Glutamatergic neuron (in vitro differentiated cells): ENCODE data around the gene STK11. TPM values are rescaled to one million over a fixed set of nuclear protein-coding genes. Genes with fewer than 3 reads are reported as not detected.

ENCODE experiments used
- DNase-seq: peaks from one replicate; pipeline ENCODE4 v3.0.0; 2022
- H3K27ac Mint-ChIP-seq: one replicate; pipeline ENCODE4 v1.8.0; 2020; ENCODE audit warnings: mild to moderate bottlenecking, mixed read lengths, inconsistent platforms; ENCODE audit not compliant: unreplicated experiment
- H3K27me3 Mint-ChIP-seq: one replicate; pipeline ENCODE4 v1.8.0; 2020; ENCODE audit warnings: mild to moderate bottlenecking, moderate library complexity, mixed read lengths, inconsistent platforms; ENCODE audit not compliant: unreplicated experiment
- H3K36me3 Mint-ChIP-seq: one replicate; pipeline ENCODE4 v1.8.0; 2020; ENCODE audit warnings: mild to moderate bottlenecking, mixed read lengths, inconsistent platforms; ENCODE audit not compliant: unreplicated experiment
- H3K4me1 Mint-ChIP-seq: one replicate; pipeline ENCODE4 v1.8.0; 2020; ENCODE audit warnings: mild to moderate bottlenecking, low read depth, mixed read lengths, inconsistent platforms; ENCODE audit not compliant: unreplicated experiment
- H3K4me3 Mint-ChIP-seq: one replicate; pipeline ENCODE4 v1.8.0; 2020; ENCODE audit warnings: mild to moderate bottlenecking, mixed read lengths, inconsistent platforms; ENCODE audit not compliant: unreplicated experiment
- H3K9me3 Mint-ChIP-seq: one replicate; pipeline ENCODE4 v1.8.0; 2020; ENCODE audit warnings: mild to moderate bottlenecking, moderate library complexity, mixed read lengths, inconsistent platforms; ENCODE audit not compliant: unreplicated experiment
- CTCF ChIP-seq: fragments of 200-600 bp; sonication (generic); IDR thresholded peaks from one replicate; pipeline ENCODE4 v1.5.0; 2021; ENCODE audit not compliant: partially characterized antibody, unreplicated experiment
- total RNA-seq: library from RNA; stranded (reverse); fragmentation: NEBNext Ultra II Directional; extraction: Animal tissue kit (Norgen Biotek cat#: 25700); gene quantifications from one replicate; pipeline ENCODE4 v1.2.1, GENCODE V29; 2021; ENCODE audit not compliant: unreplicated experiment

STK11 gene
- total RNA-seq, 1 donor from 2014 or later = 48.2 TPM

GRCh38 chr19:1239420-1239795 is 33.8 kb downstream of the STK11 start:
- Mint-ChIP-seq H3K36me3 (no peaks in the 10 kb centered on the region), H3K27me3 (peaks cover 17% of the 10 kb centered on the region), H3K4me3 (peak overlapping the region; percentile 75), H3K9me3 (peaks cover 14% of the 10 kb centered on the region), H3K27ac (peak overlapping the region; percentile 72), H3K4me1 (peaks cover 2% of the 10 kb centered on the region)
- no peak for TF ChIP-seq CTCF
- no peak for DNase-seq

GRCh38 chr19:1239796-1240737 is 34.5 kb downstream of the STK11 start:
- Mint-ChIP-seq H3K36me3 (no peaks in the 10 kb centered on the region), H3K4me1 (peaks cover 4% of the 10 kb centered on the region), H3K27me3 (peaks cover 17% of the 10 kb centered on the region), H3K4me3 (peak overlapping the region; percentile 80), H3K9me3 (peaks cover 14% of the 10 kb centered on the region), H3K27ac (peak overlapping the region; percentile 80)
- peak; percentile 92 for TF ChIP-seq CTCF
- DNase-seq = peak; percentile 95

GRCh38 chr19:1240925-1241324 is 35.3 kb downstream of the STK11 start:
- Mint-ChIP-seq H3K9me3 (peaks cover 14% of the 10 kb centered on the region), H3K4me3 (peak overlapping the region; percentile 94), H3K27ac (no peak overlapping the region), H3K36me3 (no peaks in the 10 kb centered on the region), H3K4me1 (peaks cover 4% of the 10 kb centered on the region), H3K27me3 (peaks cover 17% of the 10 kb centered on the region)
- no peak for TF ChIP-seq CTCF
- DNase-seq = no peak

- H3K36me3 Mint-ChIP-seq = no peaks in the 10 kb centered on the region
- peak within 1 kb of the TSS; percentile 94 for H3K4me3 Mint-ChIP-seq
- no peak for TF ChIP-seq CTCF
- peaks cover 14% of the 10 kb centered on the region for H3K9me3 Mint-ChIP-seq
- peak within 1 kb of the TSS; percentile 83 for H3K27ac Mint-ChIP-seq
- H3K4me1 Mint-ChIP-seq = peaks cover 5% of the 10 kb centered on the region
- peak; percentile 93 for DNase-seq
- H3K27me3 Mint-ChIP-seq = peaks cover 17% of the 10 kb centered on the region
These were observed 36.0 kb downstream of the STK11 start, which contains the start of gene ATP5F1D for GRCh38 chr19:1241417-1242095. ATP5F1D (plus strand) TSS chr19:1241751; CDS start chr19:1241851, 100 bp downstream.
